ENCODE results near the gene TMEM184A.

TMEM184A gene

GRCh38 chr7:1567049-1567771 lies 11.2 kb upstream of the TMEM184A start:
- no peak for DNase-seq

- DNase-seq = no peak
Observed at GRCh38 chr7:1566687-1567048, 10.7 kb upstream of the TMEM184A start.

GRCh38 chr7:1564603-1565022 lies 8.6 kb upstream of the TMEM184A start:
- no peak for DNase-seq

- no peak for DNase-seq
Observed at GRCh38 chr7:1563981-1564602, 8.1 kb upstream of the TMEM184A start.

GRCh38 chr7:1562597-1563051 lies 6.6 kb upstream of the TMEM184A start:
- no peak for DNase-seq

GRCh38 chr7:1562116-1562515 lies 6.1 kb upstream of the TMEM184A start:
- no peak for DNase-seq

GRCh38 chr7:1561036-1561940 lies 5.3 kb upstream of the TMEM184A start:
- no peak for DNase-seq

GRCh38 chr7:1560620-1561031 lies 4.6 kb upstream of the TMEM184A start:
- DNase-seq = no peak

- DNase-seq = no peak
Observed at GRCh38 chr7:1559626-1560590, 3.9 kb upstream of the TMEM184A start.

- no peak for DNase-seq
Observed at GRCh38 chr7:1558841-1559625, 3.0 kb upstream of the TMEM184A start.

- no peak for DNase-seq
Observed at GRCh38 chr7:1558181-1558811, 2.3 kb upstream of the TMEM184A start.

- no peak for DNase-seq
Observed at GRCh38 chr7:1557771-1558170, 1.8 kb upstream of the TMEM184A start.

- no peak for DNase-seq
Observed at GRCh38 chr7:1557006-1557405, 1.0 kb upstream of the TMEM184A start.

- no peak for DNase-seq
Observed at GRCh38 chr7:1555046-1555812, 776 bp downstream of the TMEM184A start.

- no peak for DNase-seq
Observed at GRCh38 chr7:1554333-1555045, 1.5 kb downstream of the TMEM184A start.

GRCh38 chr7:1553512-1554210 lies 2.3 kb downstream of the TMEM184A start:
- no peak for DNase-seq

GRCh38 chr7:1552200-1552599 lies 3.8 kb downstream of the TMEM184A start:
- no peak for DNase-seq

GRCh38 chr7:1550846-1551155 lies 5.2 kb downstream of the TMEM184A start:
- no peak for DNase-seq

Measured in NCI-H446 (cell line).